ENCODE results near the gene MN1.

DNA sequence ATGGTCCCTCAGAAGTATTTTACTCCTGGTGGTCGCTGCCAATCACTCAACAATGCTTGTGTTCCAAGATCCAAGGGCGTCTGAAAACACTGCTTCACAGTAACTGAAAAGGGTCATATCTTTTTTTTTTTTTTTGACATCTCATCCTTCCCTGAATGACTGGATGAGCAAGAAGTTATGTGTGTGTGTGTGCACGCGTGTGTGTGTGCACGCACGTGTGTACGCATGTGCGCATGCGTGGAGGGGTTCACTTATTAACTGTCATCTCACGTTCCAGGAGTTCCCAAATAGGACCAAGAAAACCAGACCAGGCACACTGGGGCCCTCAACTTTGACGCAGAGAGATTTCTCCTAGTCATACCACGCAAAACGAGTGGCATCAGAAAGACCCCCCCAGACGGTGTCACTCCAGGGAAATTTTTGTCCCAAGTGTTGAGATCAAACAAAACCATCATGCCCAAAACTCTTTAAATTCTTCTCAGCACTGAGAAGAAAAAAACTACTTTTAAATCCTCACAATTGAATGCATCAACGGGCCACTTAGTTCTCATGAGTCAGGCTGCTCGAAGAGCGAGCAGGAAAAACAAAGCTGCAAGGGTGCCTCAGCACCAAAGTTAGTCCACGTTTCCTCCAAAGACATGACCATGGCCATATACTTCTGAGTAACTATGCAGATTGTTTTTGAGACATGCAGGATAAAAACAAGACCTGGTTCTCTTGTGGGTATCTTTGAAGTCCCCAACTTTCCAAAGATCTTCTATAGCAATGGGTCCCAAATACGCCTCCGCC is 12.9 kb downstream of the MN1 start:
- no peak for TF ChIP-seq EP300 (IDR thresholded peaks at IDR 0.05)
- TF ChIP-seq EHMT2 (IDR thresholded peaks at IDR 0.05; ENCODE audit: low read depth), result no peak
- TF ChIP-seq, protein P1, sequence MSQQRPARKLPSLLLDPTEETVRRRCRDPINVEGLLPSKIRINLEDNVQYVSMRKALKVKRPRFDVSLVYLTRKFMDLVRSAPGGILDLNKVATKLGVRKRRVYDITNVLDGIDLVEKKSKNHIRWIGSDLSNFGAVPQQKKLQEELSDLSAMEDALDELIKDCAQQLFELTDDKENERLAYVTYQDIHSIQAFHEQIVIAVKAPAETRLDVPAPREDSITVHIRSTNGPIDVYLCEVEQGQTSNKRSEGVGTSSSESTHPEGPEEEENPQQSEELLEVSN (IDR thresholded peaks at IDR 0.05; ENCODE audit: borderline replicate concordance, low read depth), result no peak
- no peak for TF ChIP-seq TP53 (CRISPR knock-in tag; IDR thresholded peaks at IDR 0.05)
- TF ChIP-seq PBX3 (IDR thresholded peaks at IDR 0.05), result no peak
- TF ChIP-seq, protein P2, sequence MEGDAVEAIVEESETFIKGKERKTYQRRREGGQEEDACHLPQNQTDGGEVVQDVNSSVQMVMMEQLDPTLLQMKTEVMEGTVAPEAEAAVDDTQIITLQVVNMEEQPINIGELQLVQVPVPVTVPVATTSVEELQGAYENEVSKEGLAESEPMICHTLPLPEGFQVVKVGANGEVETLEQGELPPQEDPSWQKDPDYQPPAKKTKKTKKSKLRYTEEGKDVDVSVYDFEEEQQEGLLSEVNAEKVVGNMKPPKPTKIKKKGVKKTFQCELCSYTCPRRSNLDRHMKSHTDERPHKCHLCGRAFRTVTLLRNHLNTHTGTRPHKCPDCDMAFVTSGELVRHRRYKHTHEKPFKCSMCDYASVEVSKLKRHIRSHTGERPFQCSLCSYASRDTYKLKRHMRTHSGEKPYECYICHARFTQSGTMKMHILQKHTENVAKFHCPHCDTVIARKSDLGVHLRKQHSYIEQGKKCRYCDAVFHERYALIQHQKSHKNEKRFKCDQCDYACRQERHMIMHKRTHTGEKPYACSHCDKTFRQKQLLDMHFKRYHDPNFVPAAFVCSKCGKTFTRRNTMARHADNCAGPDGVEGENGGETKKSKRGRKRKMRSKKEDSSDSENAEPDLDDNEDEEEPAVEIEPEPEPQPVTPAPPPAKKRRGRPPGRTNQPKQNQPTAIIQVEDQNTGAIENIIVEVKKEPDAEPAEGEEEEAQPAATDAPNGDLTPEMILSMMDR (IDR thresholded peaks at IDR 0.05), result no peak
- no peak for TF ChIP-seq ESRRA (IDR thresholded peaks at IDR 0.05; ENCODE audit: borderline replicate concordance, low read length)
- no peak for TF ChIP-seq KDM5A (IDR thresholded peaks at IDR 0.05)
- no peak for TF ChIP-seq RARB (CRISPR knock-in tag; IDR thresholded peaks at IDR 0.05)
- TF ChIP-seq POLR2AphosphoS2 (conservative IDR thresholded peaks at IDR 0.05; ENCODE audit: low read length), result no peak
- TF ChIP-seq MAZ (IDR thresholded peaks at IDR 0.05; ENCODE audit: borderline replicate concordance, low read depth, low read length), result no peak
- no peak for TF ChIP-seq POLR2A (IDR thresholded peaks at IDR 0.05; ENCODE audit: low read length)
- no peak for TF ChIP-seq HEYL (CRISPR knock-in tag; IDR thresholded peaks at IDR 0.05)

Data from A549 (cell line).